Activated B cell treated with CpG ODN at 0.5 μM for 24 hours (primary cell): ENCODE measurements around the gene SLC39A9. TPM values are rescaled to one million over a fixed set of nuclear protein-coding genes. Genes with fewer than 3 reads are reported as not detected.

Experiments
- ATAC-seq: fragments of 200-7000 bp; cut with Tn5 transposase; one replicate; pipeline ENCODE4 v1.10.0; 2021; ENCODE audit warnings: low read depth, mild to moderate bottlenecking, moderate library complexity
- CTCF ChIA-PET: fragments of 350-600 bp; sonication (Branson Sonifier 250); formaldehyde crosslinking; loops from one replicate; lab custom pipeline; 2021; ENCODE audit warnings: antibody characterized with exemption; lab: Charles Lee
- POLR2A ChIA-PET: fragments of 350-600 bp; sonication (Branson Sonifier 250); formaldehyde crosslinking; loops from one replicate; lab custom pipeline; 2021; ENCODE audit warnings: antibody characterized with exemption; lab: Charles Lee
- DNase-seq: peaks from one replicate; pipeline ENCODE4 v3.0.0; 2022
- H3K27ac Mint-ChIP-seq: one replicate; pipeline ENCODE4 v1.8.0; 2020; ENCODE audit warnings: mixed read lengths
- H3K27me3 Mint-ChIP-seq: one replicate; pipeline ENCODE4 v1.8.0; 2021; ENCODE audit warnings: mixed read lengths
- H3K36me3 Mint-ChIP-seq: one replicate; pipeline ENCODE4 v1.8.0; 2021; ENCODE audit warnings: low read depth, mixed read lengths
- H3K4me1 Mint-ChIP-seq: one replicate; pipeline ENCODE4 v1.8.0; 2021; ENCODE audit warnings: mixed read lengths
- H3K4me3 Mint-ChIP-seq: one replicate; pipeline ENCODE4 v1.8.0; 2020; ENCODE audit warnings: mild to moderate bottlenecking, mixed read lengths
- H3K9me3 Mint-ChIP-seq: one replicate; pipeline ENCODE4 v1.8.0; 2020; ENCODE audit warnings: mixed read lengths
- intact Hi-C: fragments of 100-400 bp; cut with micrococcal nuclease; formaldehyde crosslinking; loops from one replicate; pipeline ENCODE4 v1.15.1; 2024
- total RNA-seq: library from RNA; stranded (reverse); gene quantifications from 2 replicates; pipeline ENCODE4 v1.2.3, GENCODE V29; 2022
- TF ChIP-seq, protein P1 (sequence below): fragments of 200-600 bp; IDR thresholded peaks from one replicate; pipeline ENCODE4 v1.8.0; 2022; ENCODE audit warnings: antibody characterized with exemption, mild to moderate bottlenecking

Gene SLC39A9
- total RNA-seq, 1 donor from 2014 or later: 54.5 TPM

DNA sequence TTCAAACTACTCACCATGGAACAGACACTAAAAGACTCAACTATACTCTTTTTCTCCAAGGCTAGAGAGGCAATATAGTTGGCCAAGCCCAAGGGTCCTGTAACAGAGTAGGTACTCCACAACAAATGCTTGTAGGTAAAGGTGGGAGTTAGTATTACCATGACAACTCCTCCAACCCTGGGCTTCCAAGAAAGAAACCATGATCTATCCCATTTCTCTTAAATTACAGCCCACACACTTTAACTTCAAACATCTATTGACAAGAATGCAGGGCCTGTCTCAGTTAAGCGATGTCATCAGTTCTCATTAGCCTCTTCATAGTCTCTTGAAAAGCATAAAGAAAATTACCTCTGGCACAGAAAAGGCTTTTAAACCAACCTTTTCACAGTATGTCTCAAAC, 25.4 kb upstream of the SLC39A9 start:
- Mint-ChIP-seq H3K27me3 (no peaks in the 10 kb centered on the region), H3K36me3 (peaks cover 38% of the 10 kb centered on the region), H3K27ac (no peak overlapping the region), H3K4me1 (no peaks in the 10 kb centered on the region), H3K4me3 (no peak overlapping the region), H3K9me3 (peaks cover 2% of the 10 kb centered on the region)
- TF ChIP-seq, protein P1, sequence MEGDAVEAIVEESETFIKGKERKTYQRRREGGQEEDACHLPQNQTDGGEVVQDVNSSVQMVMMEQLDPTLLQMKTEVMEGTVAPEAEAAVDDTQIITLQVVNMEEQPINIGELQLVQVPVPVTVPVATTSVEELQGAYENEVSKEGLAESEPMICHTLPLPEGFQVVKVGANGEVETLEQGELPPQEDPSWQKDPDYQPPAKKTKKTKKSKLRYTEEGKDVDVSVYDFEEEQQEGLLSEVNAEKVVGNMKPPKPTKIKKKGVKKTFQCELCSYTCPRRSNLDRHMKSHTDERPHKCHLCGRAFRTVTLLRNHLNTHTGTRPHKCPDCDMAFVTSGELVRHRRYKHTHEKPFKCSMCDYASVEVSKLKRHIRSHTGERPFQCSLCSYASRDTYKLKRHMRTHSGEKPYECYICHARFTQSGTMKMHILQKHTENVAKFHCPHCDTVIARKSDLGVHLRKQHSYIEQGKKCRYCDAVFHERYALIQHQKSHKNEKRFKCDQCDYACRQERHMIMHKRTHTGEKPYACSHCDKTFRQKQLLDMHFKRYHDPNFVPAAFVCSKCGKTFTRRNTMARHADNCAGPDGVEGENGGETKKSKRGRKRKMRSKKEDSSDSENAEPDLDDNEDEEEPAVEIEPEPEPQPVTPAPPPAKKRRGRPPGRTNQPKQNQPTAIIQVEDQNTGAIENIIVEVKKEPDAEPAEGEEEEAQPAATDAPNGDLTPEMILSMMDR: no peak
- ATAC-seq: no peak
- intact Hi-C loops: no loop called here
- DNase-seq: no peak
- ChIA-PET POLR2A (interaction anchor here (1.5 kb wide), 1 partner anchor 25 kb away, joined by 6 read pairs; the partner anchor contains the start of gene ERH), CTCF (no interaction called here)

DNA sequence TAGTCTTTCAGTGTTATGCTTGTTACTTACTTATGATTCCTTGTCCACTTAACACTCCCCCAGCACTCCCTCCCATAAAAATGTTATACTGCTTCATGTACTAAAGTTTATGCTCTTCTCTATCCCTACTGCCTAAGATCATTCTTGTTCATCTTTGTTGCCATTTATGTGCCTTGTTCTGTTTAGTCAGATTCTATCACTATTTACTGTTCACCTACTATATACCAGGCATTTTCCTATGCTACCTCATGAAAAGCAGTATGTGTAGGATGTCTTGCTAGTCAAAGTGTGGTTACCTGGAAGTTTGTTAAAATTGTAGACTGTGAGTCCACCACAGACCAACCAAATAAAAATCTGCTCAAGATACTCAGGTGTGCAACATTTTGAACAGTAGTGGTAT, 24.3 kb upstream of the SLC39A9 start:
- no peak overlapping the region for H3K4me3 Mint-ChIP-seq
- peaks cover 43% of the 10 kb centered on the region for H3K36me3 Mint-ChIP-seq
- ChIA-PET CTCF (no interaction called here), POLR2A (no interaction called here)
- H3K27me3 Mint-ChIP-seq: no peaks in the 10 kb centered on the region
- intact Hi-C loops: no loop called here
- DNase-seq (no peak), ATAC-seq (no peak)
- no peak overlapping the region for H3K27ac Mint-ChIP-seq
- TF ChIP-seq, protein P1: no peak
- no peaks in the 10 kb centered on the region for H3K4me1 Mint-ChIP-seq
- peaks cover 2% of the 10 kb centered on the region for H3K9me3 Mint-ChIP-seq

DNA sequence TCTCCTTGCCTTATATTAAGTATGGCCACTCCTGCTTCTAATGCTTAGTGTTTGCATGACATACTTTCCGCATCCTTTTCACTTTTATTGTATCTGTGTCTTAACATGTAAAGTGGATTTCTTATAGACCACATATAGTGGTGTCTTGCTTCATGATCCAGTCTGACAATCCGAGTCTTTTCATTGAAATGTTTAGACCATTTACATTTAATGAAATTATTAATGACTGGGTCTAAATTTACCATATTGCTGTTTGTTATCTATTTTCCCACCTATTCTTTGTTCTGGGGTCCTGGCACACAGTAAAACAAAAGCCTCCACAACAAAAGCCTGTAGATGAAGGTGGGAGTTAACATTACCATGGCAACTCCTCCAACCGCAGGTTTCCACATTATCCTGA, 23.3 kb upstream of the SLC39A9 start:
- H3K4me3 Mint-ChIP-seq: no peak overlapping the region
- peaks cover 53% of the 10 kb centered on the region for H3K36me3 Mint-ChIP-seq
- H3K4me1 Mint-ChIP-seq: no peaks in the 10 kb centered on the region
- DNase-seq (no peak), ATAC-seq (no peak)
- POLR2A ChIA-PET: no interaction called here
- CTCF ChIA-PET: no interaction called here
- TF ChIP-seq, protein P1: no peak
- H3K27ac Mint-ChIP-seq: no peak overlapping the region
- intact Hi-C loops: no loop called here
- peaks cover 2% of the 10 kb centered on the region for H3K9me3 Mint-ChIP-seq
- no peaks in the 10 kb centered on the region for H3K27me3 Mint-ChIP-seq

DNA sequence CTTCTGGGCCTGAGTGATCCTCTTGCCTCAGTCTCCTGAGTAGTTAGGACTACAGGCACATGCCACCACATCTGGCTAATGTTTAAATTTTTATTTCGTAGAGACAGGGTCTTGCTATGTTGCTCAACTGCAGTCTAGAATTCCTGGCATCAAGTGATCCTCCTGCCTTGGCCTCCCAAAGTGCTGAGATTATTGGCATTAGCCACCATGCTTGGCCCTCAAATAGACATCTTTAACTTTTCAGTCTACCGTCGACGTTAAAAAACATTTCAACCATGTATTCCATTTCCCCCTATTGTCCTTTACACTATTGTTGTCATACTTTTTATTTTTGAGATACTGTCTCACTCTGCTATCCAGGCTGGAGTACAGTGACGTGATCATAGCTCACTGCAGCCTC, 22.8 kb upstream of the SLC39A9 start:
- H3K27me3 Mint-ChIP-seq: no peaks in the 10 kb centered on the region
- no peak overlapping the region for H3K27ac Mint-ChIP-seq
- intact Hi-C loops: no loop called here
- peaks cover 57% of the 10 kb centered on the region for H3K36me3 Mint-ChIP-seq
- ChIA-PET POLR2A (no interaction called here), CTCF (no interaction called here)
- no peaks in the 10 kb centered on the region for H3K4me1 Mint-ChIP-seq
- DNase-seq: no peak
- TF ChIP-seq, protein P1: no peak
- peaks cover 2% of the 10 kb centered on the region for H3K9me3 Mint-ChIP-seq
- no peak overlapping the region for H3K4me3 Mint-ChIP-seq
- ATAC-seq: no peak

DNA sequence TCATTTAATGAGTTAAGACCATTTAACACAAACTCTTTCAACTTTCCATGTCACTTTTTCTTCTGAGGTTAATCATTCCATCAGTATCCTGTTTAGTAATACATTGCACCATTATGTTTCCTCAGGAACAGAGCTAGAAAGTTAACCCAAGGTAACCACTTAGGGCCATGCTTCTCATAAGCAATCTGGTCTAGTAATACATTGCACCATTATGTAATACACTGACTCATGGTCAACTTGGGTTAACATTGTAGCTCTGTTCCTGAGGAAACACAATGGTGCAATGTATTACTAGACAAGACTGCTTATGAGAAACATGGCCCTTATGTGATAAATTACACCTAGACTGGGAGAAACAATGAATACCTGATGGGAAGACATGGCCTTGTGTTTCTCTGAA, 22.1 kb upstream of the SLC39A9 start:
- Mint-ChIP-seq H3K36me3 (peaks cover 60% of the 10 kb centered on the region), H3K27me3 (no peaks in the 10 kb centered on the region), H3K4me3 (no peak overlapping the region), H3K4me1 (no peaks in the 10 kb centered on the region), H3K27ac (no peak overlapping the region), H3K9me3 (peaks cover 2% of the 10 kb centered on the region)
- POLR2A ChIA-PET: no interaction called here
- DNase-seq: no peak
- intact Hi-C loops: no loop called here
- CTCF ChIA-PET: no interaction called here
- no peak for ATAC-seq
- TF ChIP-seq, protein P1: no peak
